ENCODE results near the gene VPS26A.

The VPS26A gene

GRCh38 chr10:69092959-69093850 lies 30.8 kb upstream of the VPS26A start:
- H3K4me2 ChIP-seq (ENCODE audit: insufficient read depth, low read length): no peak overlapping the region
- H3K9ac ChIP-seq (ENCODE audit: low read depth, low read length): no peak overlapping the region

GRCh38 chr10:69093933-69094332 lies 30.0 kb upstream of the VPS26A start:
- H3K27me3 ChIP-seq (ENCODE audit: insufficient read depth, low read length, poor library complexity): no peaks in the 10 kb centered on the region
- no peaks in the 10 kb centered on the region for H3K79me2 ChIP-seq (ENCODE audit: insufficient read depth, low read length)

More at GRCh38 chr10:69092959-69093850, 30.8 kb upstream of the VPS26A start:
- Histone ChIP-seq H3K79me2 (ENCODE audit: insufficient read depth, low read length) (no peaks in the 10 kb centered on the region), H3K4me3 (ENCODE audit: low read depth in 1 of 2, low read length in 2 of 2) (no peak overlapping the region), H4K20me1 (ENCODE audit: insufficient read depth, low read length) (no peaks in the 10 kb centered on the region), H3K27me3 (ENCODE audit: insufficient read depth, low read length, poor library complexity) (no peaks in the 10 kb centered on the region), H3K9me3 (ENCODE audit: insufficient read depth, low read length, severe bottlenecking) (no peaks in the 10 kb centered on the region), H2AFZ (ENCODE audit: low read depth, low read length) (peak overlapping the region; percentile 75), H3K27ac (ENCODE audit: low read length) (no peak overlapping the region), H3K4me1 (ENCODE audit: insufficient read depth, low read length) (peaks cover 9% of the 10 kb centered on the region), H3K36me3 (ENCODE audit: insufficient read depth, low read length) (no peaks in the 10 kb centered on the region)
- ATAC-seq (ENCODE audit: insufficient read depth, low read depth): peak; percentile 96
- no peak for TF ChIP-seq EZH2 (IDR thresholded peaks at IDR 0.05; ENCODE audit: borderline replicate concordance, low read depth, low read length, severe bottlenecking)
- TF ChIP-seq CTCF (IDR thresholded peaks at IDR 0.05; ENCODE audit: borderline replicate concordance, extremely low read depth, low read length, poor library complexity, severe bottlenecking): peak; percentile 83
- peak; percentile 81 for DNase-seq

GRCh38 chr10:69096045-69096444 lies 27.9 kb upstream of the VPS26A start:
- H3K36me3 ChIP-seq (ENCODE audit: insufficient read depth, low read length): no peaks in the 10 kb centered on the region
- no peak overlapping the region for H3K4me2 ChIP-seq (ENCODE audit: insufficient read depth, low read length)
- H3K9me3 ChIP-seq (ENCODE audit: insufficient read depth, low read length, severe bottlenecking): no peaks in the 10 kb centered on the region
- H3K79me2 ChIP-seq (ENCODE audit: insufficient read depth, low read length): no peaks in the 10 kb centered on the region
- H3K9ac ChIP-seq (ENCODE audit: low read depth, low read length): no peak overlapping the region
- no peak overlapping the region for H3K4me3 ChIP-seq (ENCODE audit: low read depth in 1 of 2, low read length in 2 of 2)
- H3K27ac ChIP-seq (ENCODE audit: low read length): no peak overlapping the region
- H4K20me1 ChIP-seq (ENCODE audit: insufficient read depth, low read length): no peaks in the 10 kb centered on the region
- H2AFZ ChIP-seq (ENCODE audit: low read depth, low read length): no peak overlapping the region
- H3K27me3 ChIP-seq (ENCODE audit: insufficient read depth, low read length, poor library complexity): no peaks in the 10 kb centered on the region
- peaks cover 6% of the 10 kb centered on the region for H3K4me1 ChIP-seq (ENCODE audit: insufficient read depth, low read length)
- DNase-seq: no peak
- TF ChIP-seq CTCF (IDR thresholded peaks at IDR 0.05; ENCODE audit: borderline replicate concordance, extremely low read depth, low read length, poor library complexity, severe bottlenecking): no peak
- TF ChIP-seq EZH2 (IDR thresholded peaks at IDR 0.05; ENCODE audit: borderline replicate concordance, low read depth, low read length, severe bottlenecking): no peak
- ATAC-seq (ENCODE audit: insufficient read depth, low read depth): no peak

More at GRCh38 chr10:69093933-69094332, 30.0 kb upstream of the VPS26A start:
- Histone ChIP-seq H4K20me1 (ENCODE audit: insufficient read depth, low read length) (no peaks in the 10 kb centered on the region), H3K9ac (ENCODE audit: low read depth, low read length) (no peak overlapping the region), H3K4me1 (ENCODE audit: insufficient read depth, low read length) (peaks cover 6% of the 10 kb centered on the region), H3K4me2 (ENCODE audit: insufficient read depth, low read length) (no peak overlapping the region), H3K9me3 (ENCODE audit: insufficient read depth, low read length, severe bottlenecking) (no peaks in the 10 kb centered on the region), H3K36me3 (ENCODE audit: insufficient read depth, low read length) (no peaks in the 10 kb centered on the region), H3K4me3 (ENCODE audit: low read depth in 1 of 2, low read length in 2 of 2) (no peak overlapping the region), H3K27ac (ENCODE audit: low read length) (no peak overlapping the region), H2AFZ (ENCODE audit: low read depth, low read length) (peak overlapping the region; percentile 1; the same call in 1 of the 2 replicates)
- peak; percentile 15 for TF ChIP-seq CTCF (IDR thresholded peaks at IDR 0.05; ENCODE audit: borderline replicate concordance, extremely low read depth, low read length, poor library complexity, severe bottlenecking)
- no peak for TF ChIP-seq EZH2 (IDR thresholded peaks at IDR 0.05; ENCODE audit: borderline replicate concordance, low read depth, low read length, severe bottlenecking)
- no peak for DNase-seq
- no peak for ATAC-seq (ENCODE audit: insufficient read depth, low read depth)

All from DND-41 (cell line).